KMS-11 (cell line): ENCODE measurements around the gene FOXN3.

ENCODE experiments used
- H2AFZ ChIP-seq: fragments of 200-600 bp; sonication (generic); 2 replicates; pipeline ENCODE4 v1.6.1; 2016; ENCODE audit warnings: antibody characterized with exemption, mixed run types, low read depth
- H3K27ac ChIP-seq: fragments of 200-600 bp; sonication (generic); 2 replicates; pipeline ENCODE4 v1.6.1; 2016; ENCODE audit warnings: mild to moderate bottlenecking, mixed run types
- H3K27me3 ChIP-seq: fragments of 200-600 bp; sonication (generic); 2 replicates; pipeline ENCODE4 v1.6.1; 2017; ENCODE audit warnings: mild to moderate bottlenecking, low read depth, mixed run types, moderate library complexity; ENCODE audit not compliant: insufficient read depth
- H3K36me3 ChIP-seq: fragments of 200-600 bp; sonication (generic); 2 replicates; pipeline ENCODE4 v1.6.1; 2017; ENCODE audit warnings: mild to moderate bottlenecking, mixed run types; ENCODE audit not compliant: insufficient read depth
- H3K4me1 ChIP-seq: fragments of 200-600 bp; sonication (generic); 2 replicates; pipeline ENCODE4 v1.6.1; 2016; ENCODE audit warnings: mild to moderate bottlenecking, low read depth, mixed run types; ENCODE audit not compliant: poor library complexity, severe bottlenecking
- H3K4me2 ChIP-seq: fragments of 200-600 bp; sonication (generic); 2 replicates; pipeline ENCODE4 v1.7.0; 2016; ENCODE audit warnings: mild to moderate bottlenecking, mixed run types
- H3K4me3 ChIP-seq: fragments of 200-600 bp; sonication (generic); IDR thresholded peaks from 2 replicates; pipeline ENCODE4 v1.6.1; 2017; ENCODE audit warnings: low read depth, low read length, mixed read lengths; ENCODE audit not compliant: insufficient read depth
- H3K79me2 ChIP-seq: fragments of 200-600 bp; sonication (generic); 2 replicates; pipeline ENCODE4 v1.6.1; 2016; ENCODE audit warnings: low read depth, mixed run types; ENCODE audit not compliant: insufficient read depth
- H3K9ac ChIP-seq: fragments of 200-600 bp; sonication (generic); 2 replicates; pipeline ENCODE4 v1.6.1; 2016; ENCODE audit warnings: mild to moderate bottlenecking, mixed run types
- H4K20me1 ChIP-seq: fragments of 200-600 bp; sonication (generic); 2 replicates; pipeline ENCODE4 v1.6.1; 2016; ENCODE audit warnings: mild to moderate bottlenecking, mixed run types; ENCODE audit not compliant: insufficient read depth
- CTCF ChIP-seq: fragments of 200-600 bp; sonication (generic); conservative IDR thresholded peaks from 2 replicates; pipeline ENCODE4 v1.6.1; 2017; ENCODE audit warnings: low read depth, mild to moderate bottlenecking, antibody characterized with exemption, low read length, moderate library complexity, mixed read lengths

FOXN3 gene

DNA sequence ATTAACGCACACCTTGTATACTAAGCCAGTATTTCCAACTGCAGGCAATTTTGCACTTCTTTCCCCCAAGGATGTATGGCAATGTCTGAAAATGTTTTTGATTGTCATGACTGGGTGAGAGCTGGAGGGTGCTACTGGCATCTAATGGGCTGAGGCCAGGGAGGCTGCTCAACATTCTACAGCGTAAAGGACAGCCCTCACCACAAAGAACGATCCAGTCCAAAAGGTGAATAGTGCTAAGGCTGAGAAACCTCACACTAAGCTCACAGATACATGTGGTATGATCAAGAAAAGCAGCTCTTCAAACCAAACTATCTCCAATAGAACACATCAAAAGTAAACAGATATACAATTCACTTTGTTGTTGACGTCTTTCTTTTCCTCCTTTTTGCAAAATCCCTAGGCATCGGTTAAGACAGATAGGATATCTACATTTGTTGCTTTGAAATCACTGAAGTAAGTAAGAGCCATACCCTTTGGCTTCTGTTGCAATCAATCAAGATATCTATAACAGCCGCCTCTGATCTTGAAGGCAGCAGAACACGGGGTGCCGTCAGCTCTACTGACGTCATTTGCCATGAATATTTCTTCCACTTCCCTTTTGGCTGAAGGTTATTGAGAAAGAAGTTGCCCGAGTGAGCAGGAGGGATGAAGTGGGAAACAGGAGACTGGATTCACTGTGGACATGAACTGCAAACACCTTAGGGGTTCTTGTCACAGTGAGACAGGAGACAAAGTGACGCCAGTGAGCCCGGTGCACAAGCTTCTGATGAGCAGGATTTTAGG, 218.3 kb downstream of the FOXN3 start:
- no peaks in the 10 kb centered on the region for H4K20me1 ChIP-seq
- H3K9ac ChIP-seq, result no peak overlapping the region
- H3K27ac ChIP-seq, result no peak overlapping the region; the same call in 1 of the 2 replicates
- no peak for TF ChIP-seq CTCF
- H2AFZ ChIP-seq, result no peak overlapping the region
- no peaks in the 10 kb centered on the region for H3K27me3 ChIP-seq
- H3K36me3 ChIP-seq, result no peaks in the 10 kb centered on the region
- H3K79me2 ChIP-seq, result no peaks in the 10 kb centered on the region
- H3K4me1 ChIP-seq, result peaks cover 13% of the 10 kb centered on the region
- no peak overlapping the region for H3K4me2 ChIP-seq
- H3K4me3 ChIP-seq, result no peak overlapping the region

GRCh38 chr14:89197623-89198022, 219.4 kb downstream of the FOXN3 start:
- no peaks in the 10 kb centered on the region for H3K27me3 ChIP-seq
- no peak overlapping the region for H3K4me2 ChIP-seq
- no peaks in the 10 kb centered on the region for H3K36me3 ChIP-seq
- no peak for TF ChIP-seq CTCF
- H3K79me2 ChIP-seq, result no peaks in the 10 kb centered on the region
- no peak overlapping the region for H2AFZ ChIP-seq
- H3K4me3 ChIP-seq, result no peak overlapping the region
- no peak overlapping the region for H3K9ac ChIP-seq
- peaks cover 13% of the 10 kb centered on the region for H3K4me1 ChIP-seq
- H4K20me1 ChIP-seq, result no peaks in the 10 kb centered on the region
- no peak overlapping the region for H3K27ac ChIP-seq

- Histone ChIP-seq H3K36me3 (no peaks in the 10 kb centered on the region), H4K20me1 (no peaks in the 10 kb centered on the region), H3K9ac (no peak overlapping the region), H2AFZ (no peak overlapping the region), H3K27me3 (no peaks in the 10 kb centered on the region), H3K27ac (no peak overlapping the region), H3K79me2 (no peaks in the 10 kb centered on the region), H3K4me3 (no peak overlapping the region), H3K4me1 (peaks cover 13% of the 10 kb centered on the region), H3K4me2 (no peak overlapping the region)
- no peak for TF ChIP-seq CTCF
Measured at GRCh38 chr14:89196545-89196944, 220.5 kb downstream of the FOXN3 start.

DNA sequence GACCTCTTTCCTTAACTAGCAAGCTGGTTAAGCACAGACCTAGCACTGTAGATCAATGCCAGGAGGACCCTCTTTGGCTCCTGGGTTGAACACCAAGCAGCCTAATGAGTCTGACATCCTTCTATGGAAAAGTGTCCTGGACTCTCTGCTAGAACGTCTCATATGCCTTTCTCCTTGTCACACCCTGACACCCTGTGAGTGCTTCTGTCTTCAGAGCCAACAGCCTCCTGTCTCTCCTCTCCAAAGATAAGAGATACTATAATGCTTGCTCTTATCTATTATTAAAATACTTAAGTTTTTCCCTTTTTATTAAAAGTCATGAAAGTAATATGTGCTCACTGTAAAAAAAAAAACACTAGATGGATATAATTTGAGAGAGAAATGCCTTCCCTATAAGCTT, 222.7 kb downstream of the FOXN3 start:
- no peak for TF ChIP-seq CTCF
- no peak overlapping the region for H3K4me3 ChIP-seq
- no peaks in the 10 kb centered on the region for H4K20me1 ChIP-seq
- H3K27me3 ChIP-seq, result no peaks in the 10 kb centered on the region
- H3K9ac ChIP-seq, result no peak overlapping the region
- no peak overlapping the region for H3K27ac ChIP-seq
- no peak overlapping the region for H2AFZ ChIP-seq
- no peaks in the 10 kb centered on the region for H3K36me3 ChIP-seq
- no peaks in the 10 kb centered on the region for H3K79me2 ChIP-seq
- H3K4me2 ChIP-seq, result no peak overlapping the region
- peaks cover 20% of the 10 kb centered on the region for H3K4me1 ChIP-seq
